CD4-positive, alpha-beta T cell treated with Interleukin-10 for 1 hour (primary cell): ENCODE measurements around the gene NPFF.
"Not testable (repeated sequence)": the region's sequence is repeated elsewhere in the genome, so short reads cannot be mapped to it uniquely, and the experiment has no call there.

Source experiments
- DNase-seq: peaks from one replicate; pipeline ENCODE4 v3.0.0-alpha.2; 2020

NPFF gene

GRCh38 chr12:53506881-53507602 is at the start of gene NPFF:
TSS of gene NPFF (minus strand) at chr12:53507484. CDS start at chr12:53507474, 10 bp downstream.
- DNase-seq = no peak

GRCh38 chr12:53552361-53553327 is 45.4 kb upstream of the NPFF start:
- DNase-seq = no peak

GRCh38 chr12:53551889-53552291 is 44.6 kb upstream of the NPFF start:
- DNase-seq = no peak

- DNase-seq = no peak
Observed at GRCh38 chr12:53550595-53550994, 43.3 kb upstream of the NPFF start.

GRCh38 chr12:53550131-53550530 is 42.8 kb upstream of the NPFF start:
- DNase-seq = not testable (repeated sequence)

- DNase-seq = not testable (repeated sequence)
Observed at GRCh38 chr12:53548354-53548753, 41.1 kb upstream of the NPFF start.

- DNase-seq = peak; percentile 67
Observed at GRCh38 chr12:53543539-53543938, 36.3 kb upstream of the NPFF start.

- DNase-seq = no peak
Observed at GRCh38 chr12:53539526-53539925, 32.2 kb upstream of the NPFF start.

GRCh38 chr12:53538209-53538689 is 31.0 kb upstream of the NPFF start:
- no peak for DNase-seq

GRCh38 chr12:53536962-53537361 is 29.7 kb upstream of the NPFF start:
- DNase-seq = no peak

- DNase-seq = no peak
Observed at GRCh38 chr12:53533471-53533870, 26.2 kb upstream of the NPFF start.

- no peak for DNase-seq
Observed at GRCh38 chr12:53532524-53533445, 25.5 kb upstream of the NPFF start.

- DNase-seq = no peak
Observed at GRCh38 chr12:53532021-53532420, 24.7 kb upstream of the NPFF start.

GRCh38 chr12:53530920-53531319 is 23.6 kb upstream of the NPFF start:
- DNase-seq = no peak

GRCh38 chr12:53530061-53530460 is 22.8 kb upstream of the NPFF start:
- DNase-seq = no peak

- no peak for DNase-seq
Observed at GRCh38 chr12:53524476-53524875, 17.2 kb upstream of the NPFF start.

GRCh38 chr12:53523131-53523530 is 15.8 kb upstream of the NPFF start:
- no peak for DNase-seq

GRCh38 chr12:53518381-53518780 is 11.1 kb upstream of the NPFF start:
- DNase-seq = no peak

GRCh38 chr12:53516758-53517455 is 9.6 kb upstream of the NPFF start:
- DNase-seq = no peak

- DNase-seq = no peak
Observed at GRCh38 chr12:53515291-53515680, 8.0 kb upstream of the NPFF start.

GRCh38 chr12:53514628-53515290 is 7.5 kb upstream of the NPFF start:
- DNase-seq = no peak
